Endothelial cell of hepatic sinusoid (primary cell): ENCODE results near the gene FJX1.
"Not testable (repeated sequence)": the region's sequence is repeated elsewhere in the genome, so short reads cannot be mapped to it uniquely, and the experiment has no call there.

Source experiments
- in situ Hi-C: cut with HindIII; loops from 2 replicates; pipeline ENCODE4 v1.10.0; 2017; ENCODE audit warnings: low sequenced_read_pairs

The FJX1 gene

DNA sequence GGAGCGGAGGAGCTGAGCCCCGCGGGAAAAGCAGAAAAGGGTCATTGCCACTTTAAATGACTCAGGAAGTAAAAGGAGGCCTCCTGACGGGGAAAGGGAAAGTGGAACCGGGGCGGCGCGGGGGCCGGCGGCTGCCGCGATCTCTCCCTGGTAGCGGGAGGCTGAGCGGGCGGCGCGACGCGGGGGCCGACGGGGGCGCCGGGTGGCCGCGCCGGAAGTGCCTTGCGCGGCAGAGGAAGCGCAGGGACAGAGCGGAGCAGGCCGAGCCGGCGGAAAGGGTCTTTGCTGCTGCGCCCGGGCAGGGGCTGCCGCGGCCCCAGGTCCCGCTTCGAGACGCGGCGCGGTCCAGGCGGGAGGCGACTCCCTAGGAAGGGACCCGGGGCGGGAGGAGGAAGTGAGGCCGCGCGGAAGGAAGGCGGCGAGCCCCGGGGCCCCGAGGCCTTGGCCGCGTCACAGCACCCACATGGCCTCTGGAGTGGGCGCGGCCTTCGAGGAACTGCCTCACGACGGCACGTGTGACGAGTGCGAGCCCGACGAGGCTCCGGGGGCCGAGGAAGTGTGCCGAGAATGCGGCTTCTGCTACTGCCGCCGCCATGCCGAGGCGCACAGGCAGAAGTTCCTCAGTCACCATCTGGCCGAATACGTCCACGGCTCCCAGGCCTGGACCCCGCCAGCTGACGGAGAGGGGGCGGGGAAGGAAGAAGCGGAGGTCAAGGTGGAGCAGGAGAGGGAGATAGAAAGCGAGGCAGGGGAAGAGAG is 44.6 kb downstream of the FJX1 start, which contains the start of gene TRIM44:
TSS of gene TRIM44 (plus strand) at position 127 of the 759 bp plus-strand sequence. CDS start at position 464, 337 bp downstream.
- in situ Hi-C loops: no loop called here

DNA sequence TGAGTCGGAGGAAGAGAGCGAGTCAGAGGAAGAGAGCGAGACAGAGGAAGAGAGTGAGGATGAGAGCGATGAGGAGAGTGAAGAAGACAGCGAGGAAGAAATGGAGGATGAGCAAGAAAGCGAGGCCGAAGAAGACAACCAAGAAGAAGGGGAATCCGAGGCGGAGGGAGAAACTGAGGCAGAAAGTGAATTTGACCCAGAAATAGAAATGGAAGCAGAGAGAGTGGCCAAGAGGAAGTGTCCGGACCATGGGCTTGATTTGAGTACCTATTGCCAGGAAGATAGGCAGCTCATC is 45.1 kb downstream of the FJX1 start:
- in situ Hi-C loops: no loop called here

DNA sequence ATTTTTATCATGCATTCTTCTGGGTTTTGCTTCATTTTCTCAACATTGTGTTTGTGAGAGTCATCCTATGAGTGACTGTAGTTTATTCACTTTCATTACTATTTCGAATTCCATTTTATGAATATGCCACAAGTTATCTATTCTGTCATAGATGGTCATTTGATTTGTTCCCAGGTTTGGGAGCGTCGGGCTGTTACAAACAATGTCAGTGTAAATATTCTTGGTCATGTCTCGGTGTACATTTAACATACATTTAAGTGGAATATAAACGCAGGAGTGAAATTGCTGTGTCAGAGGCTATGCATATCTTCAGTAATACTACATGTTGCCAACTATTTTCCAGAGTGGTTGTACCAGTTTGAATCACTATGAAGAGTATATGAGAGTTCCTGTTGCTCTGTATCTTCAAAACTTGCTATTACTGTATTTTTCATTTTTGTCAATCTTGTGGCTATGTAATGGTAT is 46.7 kb downstream of the FJX1 start:
- in situ Hi-C loops: no loop called here

DNA sequence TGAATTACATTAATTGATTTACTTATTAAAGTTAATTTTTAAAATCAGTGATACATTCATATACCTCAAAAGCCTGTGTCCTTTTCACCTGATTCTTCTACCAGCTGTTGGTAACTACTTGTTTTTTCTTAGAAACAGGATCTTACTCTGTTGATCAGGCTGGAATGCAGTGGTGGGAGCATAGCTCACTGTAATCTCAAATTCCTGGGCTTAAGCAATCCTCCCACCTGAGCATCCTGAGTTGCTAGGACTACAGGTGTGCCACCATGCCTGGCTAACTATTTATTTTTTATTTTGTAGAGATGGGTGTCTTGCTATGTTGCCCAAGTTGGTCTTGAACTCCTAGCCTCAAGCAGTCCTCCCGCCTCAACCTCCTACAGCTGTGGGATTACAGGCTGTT is 49.0 kb downstream of the FJX1 start:
- in situ Hi-C loops: no loop called here

DNA sequence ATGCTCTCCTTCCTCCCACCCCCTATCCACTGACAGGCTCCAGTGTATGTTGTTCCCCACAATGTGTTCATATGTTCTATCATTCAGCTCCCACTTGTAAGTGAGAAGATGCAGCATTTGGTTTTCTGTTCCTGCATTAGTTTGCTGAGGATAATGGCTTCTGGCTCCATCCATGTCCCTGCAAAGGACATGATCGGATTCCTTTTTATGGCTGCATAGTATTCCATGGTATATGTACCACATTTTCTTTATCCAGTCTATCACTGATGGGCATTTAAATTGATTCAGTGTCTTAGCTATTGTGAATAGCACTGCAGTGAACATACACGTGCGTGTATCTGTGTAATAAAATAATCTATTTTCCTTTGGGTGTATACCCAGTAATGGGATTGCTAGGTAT is 50.1 kb downstream of the FJX1 start:
- in situ Hi-C loops: not testable (repeated sequence)
